KMS-11 (cell line): ENCODE measurements around the gene IL32.

Experiments
- H2AFZ ChIP-seq: fragments of 200-600 bp; sonication (generic); 2 replicates; pipeline ENCODE4 v1.6.1; 2016; ENCODE audit warnings: antibody characterized with exemption, mixed run types, low read depth
- H3K27ac ChIP-seq: fragments of 200-600 bp; sonication (generic); 2 replicates; pipeline ENCODE4 v1.6.1; 2016; ENCODE audit warnings: mild to moderate bottlenecking, mixed run types
- H3K27me3 ChIP-seq: fragments of 200-600 bp; sonication (generic); 2 replicates; pipeline ENCODE4 v1.6.1; 2017; ENCODE audit warnings: mild to moderate bottlenecking, low read depth, mixed run types, moderate library complexity; ENCODE audit not compliant: insufficient read depth
- H3K36me3 ChIP-seq: fragments of 200-600 bp; sonication (generic); 2 replicates; pipeline ENCODE4 v1.6.1; 2017; ENCODE audit warnings: mild to moderate bottlenecking, mixed run types; ENCODE audit not compliant: insufficient read depth
- H3K4me1 ChIP-seq: fragments of 200-600 bp; sonication (generic); 2 replicates; pipeline ENCODE4 v1.6.1; 2016; ENCODE audit warnings: mild to moderate bottlenecking, low read depth, mixed run types; ENCODE audit not compliant: poor library complexity, severe bottlenecking
- H3K4me2 ChIP-seq: fragments of 200-600 bp; sonication (generic); 2 replicates; pipeline ENCODE4 v1.7.0; 2016; ENCODE audit warnings: mild to moderate bottlenecking, mixed run types
- H3K4me3 ChIP-seq: fragments of 200-600 bp; sonication (generic); IDR thresholded peaks from 2 replicates; pipeline ENCODE4 v1.6.1; 2017; ENCODE audit warnings: low read depth, low read length, mixed read lengths; ENCODE audit not compliant: insufficient read depth
- H3K79me2 ChIP-seq: fragments of 200-600 bp; sonication (generic); 2 replicates; pipeline ENCODE4 v1.6.1; 2016; ENCODE audit warnings: low read depth, mixed run types; ENCODE audit not compliant: insufficient read depth
- H3K9ac ChIP-seq: fragments of 200-600 bp; sonication (generic); 2 replicates; pipeline ENCODE4 v1.6.1; 2016; ENCODE audit warnings: mild to moderate bottlenecking, mixed run types
- H4K20me1 ChIP-seq: fragments of 200-600 bp; sonication (generic); 2 replicates; pipeline ENCODE4 v1.6.1; 2016; ENCODE audit warnings: mild to moderate bottlenecking, mixed run types; ENCODE audit not compliant: insufficient read depth
- CTCF ChIP-seq: fragments of 200-600 bp; sonication (generic); conservative IDR thresholded peaks from 2 replicates; pipeline ENCODE4 v1.6.1; 2017; ENCODE audit warnings: low read depth, mild to moderate bottlenecking, antibody characterized with exemption, low read length, moderate library complexity, mixed read lengths

IL32 gene

GRCh38 chr16:3065069-3065741 is at the start of gene IL32:
IL32 (plus strand) TSS chr16:3065640; CDS start chr16:3065812, 172 bp downstream.
- H4K20me1 ChIP-seq = no peaks in the 10 kb centered on the region
- peak within 1 kb of the TSS; percentile 33; the same call in 1 of the 2 replicates for H2AFZ ChIP-seq
- TF ChIP-seq CTCF = no peak
- H3K36me3 ChIP-seq = no peaks in the 10 kb centered on the region
- H3K9ac ChIP-seq = no peak within 1 kb of the TSS
- H3K4me1 ChIP-seq = peaks cover 8% of the 10 kb centered on the region
- H3K79me2 ChIP-seq = no peaks in the 10 kb centered on the region
- no peak within 1 kb of the TSS for H3K4me3 ChIP-seq
- no peak within 1 kb of the TSS for H3K27ac ChIP-seq
- 0 out of 2 replicates have a peak within 1 kb of the TSS, but pooled peaks have one; percentile 15 for H3K4me2 ChIP-seq
- peaks cover 6% of the 10 kb centered on the region; the same call in 1 of the 2 replicates for H3K27me3 ChIP-seq

- no peak for TF ChIP-seq CTCF
- peaks cover 29% of the 10 kb centered on the region for H3K4me1 ChIP-seq
- H3K4me3 ChIP-seq = no peak overlapping the region
- H3K9ac ChIP-seq = no peak overlapping the region
- peaks cover 48% of the 10 kb centered on the region for H3K27me3 ChIP-seq
- H3K4me2 ChIP-seq = no peak overlapping the region
- H2AFZ ChIP-seq = no peak overlapping the region
- H3K27ac ChIP-seq = no peak overlapping the region
- no peaks in the 10 kb centered on the region for H4K20me1 ChIP-seq
- no peaks in the 10 kb centered on the region for H3K36me3 ChIP-seq
- H3K79me2 ChIP-seq = no peaks in the 10 kb centered on the region
Observed at GRCh38 chr16:3015865-3016521, 49.4 kb upstream of the IL32 start.

GRCh38 chr16:3017344-3017743 is 48.1 kb upstream of the IL32 start:
- Histone ChIP-seq H3K4me2 (no peak overlapping the region), H2AFZ (no peak overlapping the region), H3K79me2 (no peaks in the 10 kb centered on the region), H4K20me1 (no peaks in the 10 kb centered on the region), H3K27me3 (peaks cover 36% of the 10 kb centered on the region), H3K36me3 (no peaks in the 10 kb centered on the region), H3K4me3 (no peak overlapping the region), H3K4me1 (peaks cover 35% of the 10 kb centered on the region), H3K27ac (no peak overlapping the region), H3K9ac (no peak overlapping the region)
- TF ChIP-seq CTCF = no peak

GRCh38 chr16:3017794-3018506 is 47.5 kb upstream of the IL32 start, which contains the start of gene CLDN6:
CLDN6 (minus strand) TSS chr16:3018183; CDS start chr16:3016021, 2,162 bp downstream.
- Histone ChIP-seq H3K4me2 (no peak within 1 kb of the TSS), H2AFZ (no peak within 1 kb of the TSS), H3K27ac (no peak within 1 kb of the TSS), H3K36me3 (no peaks in the 10 kb centered on the region), H3K4me1 (peaks cover 35% of the 10 kb centered on the region), H4K20me1 (no peaks in the 10 kb centered on the region), H3K79me2 (no peaks in the 10 kb centered on the region), H3K9ac (no peak within 1 kb of the TSS), H3K27me3 (peaks cover 30% of the 10 kb centered on the region), H3K4me3 (no peak within 1 kb of the TSS)
- 0 out of 2 replicates have a peak, but pooled peaks have one; percentile 26 for TF ChIP-seq CTCF
